SH-SY5Y (cell line): Measurements from ENCODE around the gene RAF1.

Experiments used
- GATA2 ChIP-seq: IDR thresholded peaks from 2 replicates; pipeline ENCODE4 v1.6.1; 2011; ENCODE audit warnings: mild to moderate bottlenecking, low read depth, low read length
- GATA3 ChIP-seq: IDR thresholded peaks from 2 replicates; pipeline ENCODE4 v1.6.1; 2011; ENCODE audit warnings: low read depth, mild to moderate bottlenecking, low read length, moderate library complexity

RAF1 gene

DNA sequence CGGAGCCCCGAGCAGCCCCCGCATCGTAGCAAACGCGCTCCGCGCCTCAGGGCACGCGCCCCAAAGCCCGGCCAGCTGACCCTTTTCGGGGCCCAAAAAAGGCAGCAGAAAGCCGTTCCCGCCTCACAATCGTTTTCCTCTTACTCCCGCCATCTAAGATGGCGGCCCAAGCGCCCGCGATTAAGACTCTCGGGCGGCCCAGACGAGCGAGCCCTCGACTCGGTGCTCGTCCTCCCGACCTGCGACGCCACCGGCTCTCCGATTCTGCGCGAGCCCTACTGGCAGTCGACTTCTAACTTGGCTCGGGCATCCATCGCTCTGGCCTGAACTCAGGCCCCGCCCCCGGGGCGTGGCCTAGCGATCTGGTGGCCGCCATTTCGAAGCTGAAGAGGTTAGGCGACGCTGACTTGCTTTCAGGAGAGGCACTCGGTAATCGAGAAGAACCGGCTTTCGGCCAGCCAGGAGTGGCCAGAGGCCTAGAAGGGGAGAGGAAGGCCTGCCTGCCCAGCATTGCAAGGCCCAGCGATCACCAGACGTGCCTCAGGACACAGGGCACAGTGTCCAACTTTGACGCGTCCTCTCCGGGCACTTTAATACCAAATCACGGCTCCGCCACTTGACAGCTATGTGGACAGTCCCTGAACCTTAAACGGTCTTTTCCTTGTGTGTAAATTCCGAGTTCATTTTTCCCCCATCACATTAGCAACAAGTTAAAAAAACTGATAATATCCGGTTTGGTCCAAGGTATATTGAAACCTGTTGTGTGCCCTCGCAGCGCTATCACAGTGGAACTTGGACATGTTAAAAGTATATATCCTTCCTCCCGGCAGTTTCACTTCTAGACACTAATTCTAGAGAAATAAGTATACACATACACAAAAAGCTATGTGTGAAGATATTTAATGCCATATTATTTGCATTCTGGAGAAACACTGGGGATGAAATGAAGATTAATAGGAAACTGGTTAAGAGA lies at the start of gene RAF1:
Gene RAF1 (minus strand): TSS at position 182 of the 973 bp plus-strand sequence. CDS start 45,396 bp downstream, outside the sequence.
- TF ChIP-seq GATA3 (no peak), GATA2 (no peak)

GRCh38 chr3:12710062-12710461 lies 46.1 kb upstream of the RAF1 start:
- no peak for TF ChIP-seq GATA2
- no peak for TF ChIP-seq GATA3

GRCh38 chr3:12709334-12709733 lies 45.4 kb upstream of the RAF1 start:
- TF ChIP-seq GATA2: no peak
- TF ChIP-seq GATA3: no peak

DNA sequence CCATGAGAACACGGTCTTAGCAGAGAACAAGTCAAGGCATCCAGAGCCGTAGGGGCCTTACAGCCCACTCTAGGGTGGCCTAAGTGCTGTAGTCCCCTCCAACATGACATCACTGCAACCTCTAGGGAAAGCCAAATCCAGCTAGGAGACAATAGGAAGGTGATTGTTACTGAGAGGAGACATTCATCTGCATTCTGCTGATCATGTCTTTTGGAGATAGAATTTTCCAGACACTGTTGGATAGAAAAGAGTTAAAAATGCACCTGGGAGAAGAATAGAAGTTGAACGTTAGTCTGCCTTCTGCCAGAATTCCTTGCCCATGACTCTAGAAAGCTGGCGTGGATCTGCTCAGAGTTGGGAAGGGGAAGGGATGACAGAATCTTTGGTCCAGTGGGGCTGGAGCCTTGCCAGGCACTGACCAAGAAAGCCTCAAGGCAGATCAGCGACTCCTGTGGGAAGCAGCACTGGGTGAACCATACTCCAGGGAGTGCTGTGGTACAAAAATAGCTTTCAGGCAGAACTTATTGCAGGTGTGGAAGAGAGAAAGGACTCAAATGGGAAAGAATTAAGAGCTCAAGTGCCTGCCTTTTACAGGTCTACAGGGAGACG lies 44.8 kb upstream of the RAF1 start:
- TF ChIP-seq GATA3 (no peak), GATA2 (no peak)

- no peak for TF ChIP-seq GATA2
- no peak for TF ChIP-seq GATA3
These were observed 43.5 kb upstream of the RAF1 start for GRCh38 chr3:12707449-12707848.

- no peak for TF ChIP-seq GATA2
- TF ChIP-seq GATA3: no peak
These were observed 42.8 kb upstream of the RAF1 start for GRCh38 chr3:12706504-12707253.

- TF ChIP-seq GATA2 (no peak), GATA3 (no peak)
These were observed 42.1 kb upstream of the RAF1 start for GRCh38 chr3:12705981-12706380.

GRCh38 chr3:12705374-12705926 lies 41.5 kb upstream of the RAF1 start:
- TF ChIP-seq GATA2 (no peak), GATA3 (no peak)

DNA sequence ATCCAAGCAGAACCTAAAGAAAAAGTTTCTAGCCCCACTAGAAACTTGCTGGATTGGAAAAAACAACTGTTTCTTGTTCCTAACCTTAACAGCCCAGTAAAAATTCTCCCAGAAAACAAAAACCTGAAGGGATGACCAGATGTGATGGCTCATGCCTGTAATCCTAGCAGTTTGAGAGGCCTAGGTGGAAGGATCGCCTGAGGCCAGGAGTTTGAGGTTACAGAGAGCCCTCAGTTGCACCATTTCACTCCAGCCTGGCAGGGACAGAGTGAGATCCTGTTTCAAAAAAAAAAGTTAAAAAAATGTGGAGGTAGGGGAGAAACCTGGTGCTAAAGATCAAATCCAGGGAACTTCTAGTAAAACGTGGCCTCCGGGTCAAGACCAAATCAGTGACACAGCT lies 38.6 kb upstream of the RAF1 start:
- no peak for TF ChIP-seq GATA3
- no peak for TF ChIP-seq GATA2

DNA sequence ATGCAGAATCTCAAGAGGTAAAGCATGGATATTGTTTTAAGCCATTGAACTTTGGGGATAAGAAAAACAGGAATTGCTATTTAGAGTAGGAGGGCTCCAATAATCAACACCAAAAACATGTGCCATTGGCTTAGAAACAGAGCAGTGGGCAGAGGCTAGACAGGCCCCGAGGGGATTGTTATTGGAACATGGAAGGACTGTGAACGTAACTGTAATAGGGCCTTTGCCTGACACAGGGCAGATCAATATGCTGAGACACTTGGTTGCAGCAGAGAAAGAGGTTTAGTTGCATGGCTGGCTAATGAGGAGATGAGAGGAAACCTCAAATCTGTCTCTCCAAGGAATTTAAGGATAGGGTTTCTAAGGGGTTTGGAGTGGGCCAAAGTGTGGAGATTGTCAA lies 36.9 kb upstream of the RAF1 start:
- TF ChIP-seq GATA3 (no peak), GATA2 (no peak)

GRCh38 chr3:12695916-12696315 lies 32.0 kb upstream of the RAF1 start:
- TF ChIP-seq GATA2: no peak
- no peak for TF ChIP-seq GATA3

- TF ChIP-seq GATA2 (no peak), GATA3 (no peak)
These were observed 31.2 kb upstream of the RAF1 start for GRCh38 chr3:12695112-12695511.

DNA sequence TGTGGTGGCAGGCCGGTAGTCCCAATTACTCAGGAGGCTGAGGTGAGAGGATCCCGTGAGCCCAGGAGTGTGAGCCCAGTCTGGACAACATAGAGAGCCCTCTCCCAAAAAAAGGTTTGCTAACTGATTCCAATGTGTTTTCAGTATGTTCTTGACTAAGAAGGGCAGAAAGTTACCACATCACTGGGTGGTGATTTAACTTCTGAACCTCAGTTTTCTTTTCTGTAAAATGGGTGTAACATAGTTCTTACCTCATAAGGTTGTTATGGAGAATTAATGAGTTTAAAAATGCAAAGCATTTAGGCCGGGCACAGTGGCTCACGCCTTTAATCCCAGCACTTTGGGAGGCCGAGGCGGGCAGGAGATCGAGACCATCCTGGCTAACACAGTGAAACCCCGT lies 28.5 kb upstream of the RAF1 start:
- TF ChIP-seq GATA3 (no peak), GATA2 (no peak)
